HEK293 (cell line): ENCODE measurements around the gene TMEM121B.

ENCODE experiments used
- CTCF ChIA-PET: fragments of 350-600 bp; formaldehyde crosslinking; extraction: SDS; loops from one replicate; lab custom pipeline; 2021; ENCODE audit warnings: antibody characterized with exemption; lab: Yijun Ruan, JAX
- POLR2A ChIA-PET: fragments of 300-600 bp; formaldehyde crosslinking; extraction: SDS; loops from one replicate; lab custom pipeline; 2020; ENCODE audit warnings: antibody characterized with exemption, inconsistent platforms; lab: Yijun Ruan, JAX
- H3K27ac ChIP-seq: fragments of 200-500 bp; sonication (Bioruptor generic); 2 replicates; pipeline ENCODE4 v1.5.1; 2014; ENCODE audit warnings: low read depth, low read length, control low read depth, inconsistent platforms; ENCODE audit errors: extremely low read depth
- H3K36me3 ChIP-seq, 2 experiments: fragments of 200-500 bp in 1 of 2; sonication (Bioruptor generic) in 1 of 2; 1 replicate in 1 of 2; 2 replicates in 1 of 2; pipeline ENCODE4 v1.5.1; 2014 to 2017; ENCODE audit warnings: inconsistent platforms in 2 of 2, low read length in 2 of 2; ENCODE audit not compliant: control insufficient read depth in 2 of 2, insufficient read depth in 1 of 2
- H3K4me1 ChIP-seq: fragments of 200-500 bp; sonication (Bioruptor generic); 2 replicates; pipeline ENCODE4 v1.5.1; 2014; ENCODE audit warnings: mild to moderate bottlenecking, low read length, inconsistent platforms; ENCODE audit not compliant: control insufficient read depth, insufficient read depth
- H3K4me3 ChIP-seq: 2 replicates; pipeline ENCODE4 v1.5.1; 2011; ENCODE audit warnings: low read depth, mild to moderate bottlenecking, control low read depth, low read length, moderate library complexity
- H3K9me3 ChIP-seq: fragments of 200-500 bp; sonication (Bioruptor generic); 2 replicates; pipeline ENCODE4 v1.5.1; 2014; ENCODE audit warnings: low read depth, low read length, inconsistent platforms; ENCODE audit not compliant: control insufficient read depth, insufficient read depth
- GFI1B ChIP-seq: fragments of 450-650 bp; formaldehyde crosslinking; IDR thresholded peaks from 2 replicates; pipeline ENCODE4 v1.5.1; 2016; ENCODE audit warnings: missing biosample characterization, missing genetic modification characterization
- GLI4 ChIP-seq: fragments of 450-650 bp; formaldehyde crosslinking; IDR thresholded peaks from 2 replicates; pipeline ENCODE4 v1.5.1; 2016; ENCODE audit warnings: missing biosample characterization, missing genetic modification characterization
- GLIS2 ChIP-seq: fragments of 450-650 bp; formaldehyde crosslinking; IDR thresholded peaks from 2 replicates; pipeline ENCODE4 v1.5.1; 2016; ENCODE audit warnings: missing biosample characterization, missing genetic modification characterization
- IKZF3 ChIP-seq: fragments of 450-650 bp; IDR thresholded peaks from 2 replicates; pipeline ENCODE4 v1.5.0; 2018; ENCODE audit warnings: missing biosample characterization, mild to moderate bottlenecking, missing genetic modification characterization, moderate library complexity
- SP2 ChIP-seq: fragments of 450-650 bp; formaldehyde crosslinking; IDR thresholded peaks from 2 replicates; pipeline ENCODE4 v1.5.1; 2016; ENCODE audit warnings: missing biosample characterization, missing genetic modification characterization
- ZFP3 ChIP-seq: fragments of 450-650 bp; formaldehyde crosslinking; IDR thresholded peaks from 2 replicates; pipeline ENCODE4 v1.5.1; 2016; ENCODE audit warnings: low read depth, missing biosample characterization, missing genetic modification characterization
- ZNF112 ChIP-seq: fragments of 450-650 bp; formaldehyde crosslinking; IDR thresholded peaks from 2 replicates; pipeline ENCODE4 v1.5.0; 2017; ENCODE audit warnings: missing biosample characterization, missing genetic modification characterization
- ZNF121 ChIP-seq: fragments of 450-650 bp; formaldehyde crosslinking; IDR thresholded peaks from 2 replicates; pipeline ENCODE4 v1.5.1; 2016; ENCODE audit warnings: missing biosample characterization, missing genetic modification characterization
- ZNF24 ChIP-seq: fragments of 450-650 bp; formaldehyde crosslinking; IDR thresholded peaks from 2 replicates; pipeline ENCODE4 v1.5.1; 2016; ENCODE audit warnings: missing biosample characterization, missing genetic modification characterization
- ZNF350 ChIP-seq: fragments of 450-650 bp; formaldehyde crosslinking; IDR thresholded peaks from 2 replicates; pipeline ENCODE4 v1.5.0; 2017; ENCODE audit warnings: missing biosample characterization, mild to moderate bottlenecking, missing genetic modification characterization
- ZNF366 ChIP-seq: fragments of 450-650 bp; formaldehyde crosslinking; conservative IDR thresholded peaks from 2 replicates; pipeline ENCODE4 v1.5.1; 2016; ENCODE audit warnings: missing biosample characterization, missing genetic modification characterization
- ZNF513 ChIP-seq: fragments of 450-650 bp; IDR thresholded peaks from 2 replicates; pipeline ENCODE4 v1.5.1; 2018; ENCODE audit warnings: missing biosample characterization, missing genetic modification characterization
- ZNF623 ChIP-seq: fragments of 450-650 bp; formaldehyde crosslinking; IDR thresholded peaks from 2 replicates; pipeline ENCODE4 v1.5.1; 2016; ENCODE audit warnings: missing biosample characterization, missing genetic modification characterization
- ZNF629 ChIP-seq: fragments of 450-650 bp; formaldehyde crosslinking; IDR thresholded peaks from 2 replicates; pipeline ENCODE4 v1.5.1; 2017; ENCODE audit warnings: missing biosample characterization, missing genetic modification characterization
- ZNF785 ChIP-seq: fragments of 450-650 bp; formaldehyde crosslinking; IDR thresholded peaks from 2 replicates; pipeline ENCODE4 v1.5.1; 2016; ENCODE audit warnings: missing biosample characterization, missing genetic modification characterization
- ZSCAN23 ChIP-seq: fragments of 450-650 bp; formaldehyde crosslinking; IDR thresholded peaks from 2 replicates; pipeline ENCODE4 v1.5.1; 2016; ENCODE audit warnings: missing biosample characterization, missing genetic modification characterization
- ZSCAN5A ChIP-seq: fragments of 450-650 bp; formaldehyde crosslinking; IDR thresholded peaks from 2 replicates; pipeline ENCODE4 v1.5.1; 2016; ENCODE audit warnings: missing biosample characterization, missing genetic modification characterization

The TMEM121B gene

GRCh38 chr22:17167486-17167885, 46.3 kb upstream of the TMEM121B start:
- H3K27ac ChIP-seq: no peak overlapping the region
- ChIA-PET POLR2A (no interaction called here), CTCF (interaction anchor here (0.5 to 1.1 kb wide), 5 partner anchors 41 to 428 kb away, joined by 3 to 5 read pairs (median 3); no protein-coding TSS in a partner anchor)
- H3K36me3 ChIP-seq: no peaks in the 10 kb centered on the region
- 0 out of 2 replicates have a peak, but pooled peaks cover 4% of the 10 kb centered on the region for H3K4me1 ChIP-seq
- no peak for TF ChIP-seq GFI1B (tag by site-specific recombination)
- no peak for TF ChIP-seq ZFP3 (tag by site-specific recombination)
- TF ChIP-seq ZNF513: no peak
- no peak for TF ChIP-seq ZNF785 (tag by site-specific recombination)
- no peak for TF ChIP-seq ZSCAN23
- no peaks in the 10 kb centered on the region for H3K9me3 ChIP-seq
- H3K4me3 ChIP-seq: no peak overlapping the region

GRCh38 chr22:17164392-17165024, 43.3 kb upstream of the TMEM121B start:
- Histone ChIP-seq H3K27ac (no peak overlapping the region), H3K4me1 (no peaks in the 10 kb centered on the region), H3K9me3 (no peaks in the 10 kb centered on the region), H3K4me3 (no peak overlapping the region), H3K36me3 (no peaks in the 10 kb centered on the region)
- TF ChIP-seq ZNF623 (tag by site-specific recombination) (no peak), GLIS2 (tag by site-specific recombination) (no peak), IKZF3 (tag by site-specific recombination) (no peak; the same call in 1 of the 2 replicates), ZNF366 (tag by site-specific recombination) (no peak)
- CTCF ChIA-PET: interaction anchor here (0.6 to 8.9 kb wide), 5 partner anchors 8 to 337 kb away, joined by 3 to 87 read pairs (median 5); no protein-coding TSS in a partner anchor
- POLR2A ChIA-PET: no interaction called here

GRCh38 chr22:17162731-17163130, 41.6 kb upstream of the TMEM121B start:
- POLR2A ChIA-PET: interaction anchor here (0.6 kb wide), 1 partner anchor 27 kb away, joined by 3 read pairs; no protein-coding TSS in a partner anchor

GRCh38 chr22:17161991-17162390, 40.8 kb upstream of the TMEM121B start:
- H3K4me1 ChIP-seq: no peaks in the 10 kb centered on the region
- TF ChIP-seq SP2 (tag by site-specific recombination): no peak
- TF ChIP-seq ZNF350: peak; percentile 52
- TF ChIP-seq ZNF112 (tag by site-specific recombination): no peak
- TF ChIP-seq GLI4 (tag by site-specific recombination): no peak
- TF ChIP-seq ZSCAN5A (tag by site-specific recombination): no peak
- TF ChIP-seq ZNF629 (tag by site-specific recombination): no peak
- TF ChIP-seq ZNF24 (tag by site-specific recombination): no peak

More at GRCh38 chr22:17162731-17163130, 41.6 kb upstream of the TMEM121B start:
- Histone ChIP-seq H3K4me1 (no peaks in the 10 kb centered on the region), H3K4me3 (no peak overlapping the region), H3K36me3 (no peaks in the 10 kb centered on the region; a peak in 1 of 3 replicates), H3K9me3 (no peaks in the 10 kb centered on the region), H3K27ac (no peak overlapping the region)
- CTCF ChIA-PET: interaction anchor here (0.5 to 8.9 kb wide), 3 partner anchors 9 to 375 kb away, joined by 3 to 87 read pairs (median 5); no protein-coding TSS in a partner anchor
- TF ChIP-seq ZNF121: no peak

More at GRCh38 chr22:17161991-17162390, 40.8 kb upstream of the TMEM121B start:
- CTCF ChIA-PET: interaction anchor here (0.6 to 8.9 kb wide), 6 partner anchors 10 to 568 kb away, joined by 3 to 87 read pairs (median 4); no protein-coding TSS in a partner anchor
- POLR2A ChIA-PET: interaction anchor here (0.6 kb wide), 2 partner anchors 13 to 26 kb away, joined by 3 read pairs; no protein-coding TSS in a partner anchor
- H3K36me3 ChIP-seq: peaks cover 0 to 3% of the 10 kb centered on the region in 2 experiments; a peak in 1 of 3 replicates
- H3K9me3 ChIP-seq: no peaks in the 10 kb centered on the region
- H3K4me3 ChIP-seq: no peak overlapping the region
- H3K27ac ChIP-seq: no peak overlapping the region
